ENCODE results near the gene PRKAB1.

DNA sequence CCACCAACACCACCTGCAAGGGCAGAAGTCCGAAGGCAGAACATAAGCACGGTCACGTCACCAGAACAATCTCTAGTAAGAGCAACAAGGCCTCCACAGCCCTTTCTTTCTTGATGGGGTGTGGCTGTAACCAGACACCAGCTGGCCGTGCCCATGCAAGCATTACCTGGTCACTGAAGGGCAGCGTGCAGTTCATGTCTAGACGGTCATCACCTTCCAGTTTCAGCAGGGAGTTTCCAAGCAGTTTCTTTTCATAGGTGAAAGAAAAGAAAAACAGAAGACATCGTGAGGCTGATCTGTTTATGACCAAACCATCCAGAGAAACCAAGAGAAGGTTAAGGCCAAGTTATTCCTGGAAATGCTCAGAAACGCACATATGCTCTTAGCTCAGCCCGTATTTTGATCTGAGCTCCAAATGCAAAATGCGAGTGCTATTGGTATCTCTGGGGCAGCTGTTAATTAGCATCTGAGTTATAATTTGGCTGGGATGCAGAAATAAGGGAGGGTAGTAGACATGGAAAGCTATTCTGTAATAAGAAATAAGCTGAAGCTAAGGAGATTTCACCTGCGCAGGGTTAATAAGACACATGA lies 42.5 kb downstream of the PRKAB1 start:
- TF ChIP-seq, protein P1, sequence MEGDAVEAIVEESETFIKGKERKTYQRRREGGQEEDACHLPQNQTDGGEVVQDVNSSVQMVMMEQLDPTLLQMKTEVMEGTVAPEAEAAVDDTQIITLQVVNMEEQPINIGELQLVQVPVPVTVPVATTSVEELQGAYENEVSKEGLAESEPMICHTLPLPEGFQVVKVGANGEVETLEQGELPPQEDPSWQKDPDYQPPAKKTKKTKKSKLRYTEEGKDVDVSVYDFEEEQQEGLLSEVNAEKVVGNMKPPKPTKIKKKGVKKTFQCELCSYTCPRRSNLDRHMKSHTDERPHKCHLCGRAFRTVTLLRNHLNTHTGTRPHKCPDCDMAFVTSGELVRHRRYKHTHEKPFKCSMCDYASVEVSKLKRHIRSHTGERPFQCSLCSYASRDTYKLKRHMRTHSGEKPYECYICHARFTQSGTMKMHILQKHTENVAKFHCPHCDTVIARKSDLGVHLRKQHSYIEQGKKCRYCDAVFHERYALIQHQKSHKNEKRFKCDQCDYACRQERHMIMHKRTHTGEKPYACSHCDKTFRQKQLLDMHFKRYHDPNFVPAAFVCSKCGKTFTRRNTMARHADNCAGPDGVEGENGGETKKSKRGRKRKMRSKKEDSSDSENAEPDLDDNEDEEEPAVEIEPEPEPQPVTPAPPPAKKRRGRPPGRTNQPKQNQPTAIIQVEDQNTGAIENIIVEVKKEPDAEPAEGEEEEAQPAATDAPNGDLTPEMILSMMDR (IDR thresholded peaks at IDR 0.05): no peak
- TF ChIP-seq, protein P2, sequence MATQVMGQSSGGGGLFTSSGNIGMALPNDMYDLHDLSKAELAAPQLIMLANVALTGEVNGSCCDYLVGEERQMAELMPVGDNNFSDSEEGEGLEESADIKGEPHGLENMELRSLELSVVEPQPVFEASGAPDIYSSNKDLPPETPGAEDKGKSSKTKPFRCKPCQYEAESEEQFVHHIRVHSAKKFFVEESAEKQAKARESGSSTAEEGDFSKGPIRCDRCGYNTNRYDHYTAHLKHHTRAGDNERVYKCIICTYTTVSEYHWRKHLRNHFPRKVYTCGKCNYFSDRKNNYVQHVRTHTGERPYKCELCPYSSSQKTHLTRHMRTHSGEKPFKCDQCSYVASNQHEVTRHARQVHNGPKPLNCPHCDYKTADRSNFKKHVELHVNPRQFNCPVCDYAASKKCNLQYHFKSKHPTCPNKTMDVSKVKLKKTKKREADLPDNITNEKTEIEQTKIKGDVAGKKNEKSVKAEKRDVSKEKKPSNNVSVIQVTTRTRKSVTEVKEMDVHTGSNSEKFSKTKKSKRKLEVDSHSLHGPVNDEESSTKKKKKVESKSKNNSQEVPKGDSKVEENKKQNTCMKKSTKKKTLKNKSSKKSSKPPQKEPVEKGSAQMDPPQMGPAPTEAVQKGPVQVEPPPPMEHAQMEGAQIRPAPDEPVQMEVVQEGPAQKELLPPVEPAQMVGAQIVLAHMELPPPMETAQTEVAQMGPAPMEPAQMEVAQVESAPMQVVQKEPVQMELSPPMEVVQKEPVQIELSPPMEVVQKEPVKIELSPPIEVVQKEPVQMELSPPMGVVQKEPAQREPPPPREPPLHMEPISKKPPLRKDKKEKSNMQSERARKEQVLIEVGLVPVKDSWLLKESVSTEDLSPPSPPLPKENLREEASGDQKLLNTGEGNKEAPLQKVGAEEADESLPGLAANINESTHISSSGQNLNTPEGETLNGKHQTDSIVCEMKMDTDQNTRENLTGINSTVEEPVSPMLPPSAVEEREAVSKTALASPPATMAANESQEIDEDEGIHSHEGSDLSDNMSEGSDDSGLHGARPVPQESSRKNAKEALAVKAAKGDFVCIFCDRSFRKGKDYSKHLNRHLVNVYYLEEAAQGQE (IDR thresholded peaks at IDR 0.05; ENCODE audit: insufficient read depth in 1 of 2, low read depth in 2 of 2, low read length in 1 of 2): no peak
- TF ChIP-seq POLR2AphosphoS5 (IDR thresholded peaks at IDR 0.05; ENCODE audit: low read depth, low read length): no peak
- TF ChIP-seq TCF7L2 (IDR thresholded peaks at IDR 0.05; ENCODE audit: low read depth, low read length): no peak

Data from Panc1 (cell line).